H9 (cell line): ENCODE results near the gene EDAR. TPM values are rescaled to one million over a fixed set of nuclear protein-coding genes. Genes with fewer than 3 reads are reported as not detected.

ENCODE experiments used
- DNase-seq: peaks from one replicate; pipeline ENCODE4 v3.0.0-alpha.2; 2017
- H2AFZ ChIP-seq: one replicate; pipeline ENCODE4 v1.6.1; 2013; ENCODE audit warnings: mild to moderate bottlenecking, low read length, control low read depth, moderate library complexity
- H2AK5ac ChIP-seq: 2 replicates; pipeline ENCODE4 v1.6.1; 2013; ENCODE audit warnings: low read length, control low read depth, mixed read lengths; ENCODE audit not compliant: insufficient read length
- H2BK120ac ChIP-seq: one replicate; pipeline ENCODE4 v1.6.1; 2013; ENCODE audit warnings: low read depth, mild to moderate bottlenecking, low read length, control low read depth, inconsistent platforms; ENCODE audit not compliant: poor library complexity, severe bottlenecking
- H2BK12ac ChIP-seq: 2 replicates; pipeline ENCODE4 v1.6.1; 2013; ENCODE audit warnings: low read length, control low read depth, mixed read lengths, low read depth; ENCODE audit not compliant: insufficient read length
- H2BK15ac ChIP-seq: 2 replicates; pipeline ENCODE4 v1.6.1; 2013; ENCODE audit warnings: low read depth, low read length, control low read depth
- H2BK20ac ChIP-seq: one replicate; pipeline ENCODE4 v1.6.1; 2013; ENCODE audit warnings: low read depth, mild to moderate bottlenecking, low read length, control low read depth, inconsistent platforms; ENCODE audit not compliant: poor library complexity, severe bottlenecking
- H2BK5ac ChIP-seq: 2 replicates; pipeline ENCODE4 v1.6.1; 2013; ENCODE audit warnings: low read length, control low read depth, mixed read lengths; ENCODE audit not compliant: insufficient read length
- H3K14ac ChIP-seq: 2 replicates; pipeline ENCODE4 v1.6.1; 2013; ENCODE audit warnings: low read length, control low read depth; ENCODE audit not compliant: insufficient read depth
- H3K18ac ChIP-seq: 2 replicates; pipeline ENCODE4 v1.6.1; 2013; ENCODE audit warnings: low read depth, mild to moderate bottlenecking, mixed read lengths, low read length, control low read depth; ENCODE audit not compliant: insufficient read length
- H3K23ac ChIP-seq: 2 replicates; pipeline ENCODE4 v1.6.1; 2013; ENCODE audit warnings: low read length, control low read depth, mixed read lengths, low read depth; ENCODE audit not compliant: insufficient read length
- H3K23me2 ChIP-seq: 2 replicates; pipeline ENCODE4 v1.6.1; 2013; ENCODE audit warnings: low read depth, mild to moderate bottlenecking, mixed read lengths, low read length, control low read depth; ENCODE audit not compliant: insufficient read length, poor library complexity, severe bottlenecking
- H3K27ac ChIP-seq: 2 replicates; pipeline ENCODE4 v1.5.1; 2013; ENCODE audit warnings: low read length, control low read depth, mixed read lengths, low read depth; ENCODE audit not compliant: insufficient read length
- H3K27me3 ChIP-seq: 2 replicates; pipeline ENCODE4 v1.6.1; 2013; ENCODE audit warnings: low read length, control low read depth, inconsistent platforms; ENCODE audit not compliant: insufficient read depth
- H3K4ac ChIP-seq: 2 replicates; pipeline ENCODE4 v1.6.1; 2013; ENCODE audit warnings: low read depth, mild to moderate bottlenecking, control low read depth, inconsistent platforms, low read length, moderate library complexity
- H3K4me1 ChIP-seq: 2 replicates; pipeline ENCODE4 v1.6.1; 2013; ENCODE audit warnings: low read length, control low read depth, inconsistent platforms; ENCODE audit not compliant: insufficient read depth
- H3K4me2 ChIP-seq: 2 replicates; pipeline ENCODE4 v1.6.1; 2013; ENCODE audit warnings: low read length, control low read depth, mixed read lengths; ENCODE audit not compliant: insufficient read length, insufficient read depth
- H3K56ac ChIP-seq: 2 replicates; pipeline ENCODE4 v1.6.1; 2013; ENCODE audit warnings: low read depth, mild to moderate bottlenecking, mixed read lengths, low read length, control low read depth; ENCODE audit not compliant: insufficient read length
- H3K79me1 ChIP-seq: 2 replicates; pipeline ENCODE4 v1.6.1; 2013; ENCODE audit warnings: low read depth, mild to moderate bottlenecking, moderate library complexity, low read length, control low read depth, inconsistent platforms; ENCODE audit not compliant: insufficient read depth, poor library complexity, severe bottlenecking
- H3K79me2 ChIP-seq: 2 replicates; pipeline ENCODE4 v1.6.1; 2013; ENCODE audit warnings: low read length, control low read depth, inconsistent platforms; ENCODE audit not compliant: insufficient read depth
- H3K9ac ChIP-seq: 2 replicates; pipeline ENCODE4 v1.6.1; 2013; ENCODE audit warnings: low read length, control low read depth, mixed read lengths; ENCODE audit not compliant: insufficient read length; ENCODE audit errors: extremely low read depth
- H3K9me3 ChIP-seq: one replicate; pipeline ENCODE4 v1.6.1; 2013; ENCODE audit warnings: low read depth, low read length, inconsistent platforms; ENCODE audit not compliant: control insufficient read depth
- H3T11ph ChIP-seq: one replicate; pipeline ENCODE4 v1.6.1; 2013; ENCODE audit warnings: mild to moderate bottlenecking, low read length, control low read depth, inconsistent platforms
- H4K20me1 ChIP-seq: one replicate; pipeline ENCODE4 v1.6.1; 2013; ENCODE audit not compliant: control insufficient read depth, insufficient read length, insufficient read depth
- H4K5ac ChIP-seq: 2 replicates; pipeline ENCODE4 v1.6.1; 2013; ENCODE audit warnings: low read depth, mild to moderate bottlenecking, mixed read lengths, low read length, control low read depth; ENCODE audit not compliant: insufficient read length
- H4K8ac ChIP-seq: replicated peaks from 2 replicates; pipeline ENCODE4 v1.6.1; 2013; ENCODE audit warnings: low read length, control low read depth, mixed read lengths, low read depth; ENCODE audit not compliant: insufficient read length
- H4K91ac ChIP-seq: 2 replicates; pipeline ENCODE4 v1.6.1; 2013; ENCODE audit warnings: low read depth, mild to moderate bottlenecking, moderate library complexity, mixed read lengths, low read length, control low read depth; ENCODE audit not compliant: insufficient read length
- H3K27ac Mint-ChIP-seq, 3 experiments: 2 replicates in 2 of 3; 3 replicates in 1 of 3; pipeline ENCODE4 v1.8.0; 2020 to 2021; ENCODE audit warnings: mixed read lengths in 3 of 3, mild to moderate bottlenecking in 1 of 3, moderate library complexity in 1 of 3
- H3K27me3 Mint-ChIP-seq: 2 replicates; pipeline ENCODE4 v1.8.0; 2021; ENCODE audit warnings: low read depth, mild to moderate bottlenecking, moderate library complexity, mixed read lengths
- H3K36me3 Mint-ChIP-seq, 3 experiments: 2 replicates in 2 of 3; 3 replicates in 1 of 3; pipeline ENCODE4 v1.8.0; 2020 to 2021; ENCODE audit warnings: low read depth in 3 of 3, mixed read lengths in 3 of 3; ENCODE audit not compliant: insufficient read depth in 1 of 3
- H3K4me1 Mint-ChIP-seq, 2 experiments: 2 replicates each; pipeline ENCODE4 v1.8.0; 2020; ENCODE audit warnings: mixed read lengths in 2 of 2
- H3K4me3 Mint-ChIP-seq, 2 experiments: 2 replicates in 1 of 2; 3 replicates in 1 of 2; pipeline ENCODE4 v1.8.0; 2020 to 2021; ENCODE audit warnings: mild to moderate bottlenecking in 2 of 2, mixed read lengths in 2 of 2, moderate library complexity in 1 of 2
- H3K9me3 Mint-ChIP-seq, 2 experiments: 2 replicates in 1 of 2; 3 replicates in 1 of 2; pipeline ENCODE4 v1.8.0; 2020; ENCODE audit warnings: mild to moderate bottlenecking in 2 of 2, mixed read lengths in 2 of 2, moderate library complexity in 1 of 2
- CTCF ChIP-seq: fragments of 200-600 bp; sonication (generic); conservative IDR thresholded peaks from 3 replicates; pipeline ENCODE4 v1.8.0; 2021; ENCODE audit warnings: antibody characterized with exemption, mild to moderate bottlenecking
- WGBS: extraction: QIAGEN DNeasy Blood & Tissue Kit; methylation state at CpG from one replicate; pipeline ENCODE4 v1.1.7; 2013; ENCODE audit warnings: missing lambda C conversion rate, low lambda C conversion rate, mixed read lengths; ENCODE audit not compliant: insufficient read length; ENCODE audit errors: extremely low coverage; 5-methylcytosine and 5-hydroxymethylcytosine counted together
- total RNA-seq: library from RNA; stranded (reverse); gene quantifications from 2 replicates; pipeline ENCODE4 v1.2.1, GENCODE V29; 2021

The EDAR gene
- total RNA-seq, 1 experiment from 2014 or later: not detected

GRCh38 chr2:108910011-108910431, 79.0 kb downstream of the EDAR start:
- Histone ChIP-seq H2BK15ac (no peak overlapping the region), H3K23me2 (no peaks in the 10 kb centered on the region), H4K91ac (no peak overlapping the region), H3K79me1 (no peaks in the 10 kb centered on the region), H2BK5ac (no peak overlapping the region), H4K20me1 (no peaks in the 10 kb centered on the region), H3K14ac (no peak overlapping the region), H3K18ac (no peak overlapping the region), H3K27ac (no peak overlapping the region), H4K5ac (no peak overlapping the region), H3K79me2 (no peaks in the 10 kb centered on the region), H4K8ac (no peak overlapping the region), H2AFZ (no peak overlapping the region), H3K4me2 (no peak overlapping the region), H2BK20ac (no peak overlapping the region), H3K9me3 (no peaks in the 10 kb centered on the region), H3T11ph (no peak overlapping the region), H2AK5ac (no peak overlapping the region), H3K4me1 (no peaks in the 10 kb centered on the region), H2BK12ac (no peak overlapping the region), H3K4ac (no peak overlapping the region), H3K9ac (no peak overlapping the region), H2BK120ac (no peak overlapping the region), H3K23ac (no peak overlapping the region), H3K27me3 (no peaks in the 10 kb centered on the region), H3K56ac (no peak overlapping the region)
- Mint-ChIP-seq H3K4me3 (no peak overlapping the region), H3K27me3 (peaks cover 2% of the 10 kb centered on the region; the same call in 1 of the 2 replicates), H3K9me3 (no peaks in the 10 kb centered on the region), H3K4me1 (no peaks in the 10 kb centered on the region), H3K36me3 (no peaks in the 10 kb centered on the region; a peak in 1 of 7 replicates), H3K27ac (no peak overlapping the region)
- no CpG with 5 or more reads among the region's 12 CpGs for WGBS
- DNase-seq: peak; percentile 14
- no peak for TF ChIP-seq CTCF
